Upper lobe of right lung (tissue), 1 donor: Measurements from ENCODE around the gene ABI1. TPM values are rescaled to one million over a fixed set of nuclear protein-coding genes. Genes with fewer than 3 reads are reported as not detected.

Experiments used
- ATAC-seq: fragments of 200-7000 bp; cut with Tn5 transposase; one replicate; pipeline ENCODE4 v1.9.1; 2020; ENCODE audit warnings: mild to moderate bottlenecking, moderate library complexity
- DNase-seq: peaks from one replicate; pipeline ENCODE4 v3.0.0-alpha.2; 2020
- H3K27ac ChIP-seq: fragments of 200-600 bp; one replicate; pipeline ENCODE4 v1.8.0; 2022
- H3K27me3 ChIP-seq: fragments of 200-600 bp; one replicate; pipeline ENCODE4 v1.8.0; 2022; ENCODE audit warnings: mild to moderate bottlenecking
- H3K36me3 ChIP-seq: fragments of 200-600 bp; one replicate; pipeline ENCODE4 v1.8.0; 2022
- H3K4me1 ChIP-seq: fragments of 200-600 bp; one replicate; pipeline ENCODE4 v1.8.0; 2022
- H3K4me3 ChIP-seq: fragments of 200-600 bp; one replicate; pipeline ENCODE4 v1.8.0; 2022; ENCODE audit warnings: mild to moderate bottlenecking
- H3K9me3 ChIP-seq: fragments of 200-600 bp; one replicate; pipeline ENCODE4 v1.8.0; 2022
- CTCF ChIP-seq: fragments of 200-600 bp; IDR thresholded peaks from one replicate; pipeline ENCODE4 v1.8.0; 2022; ENCODE audit warnings: antibody characterized with exemption
- intact Hi-C: fragments of 100-400 bp; cut with DNase I; formaldehyde crosslinking; loops from one replicate; pipeline ENCODE4 v1.11.0; 2022
- total RNA-seq: library from RNA; stranded (reverse); fragmentation: NEBNext Ultra II Directional; extraction: Animal tissue kit (Norgen Biotek cat#: 25700); gene quantifications from one replicate; pipeline ENCODE4 v1.2.1, GENCODE V29; 2021
- donor health status: DM: no; HTN: yes; CAD: no; lungs with severe emphysema.

Gene ABI1
- total RNA-seq, 1 donor from 2014 or later: 52.4 TPM

- no peak overlapping the region for H3K27ac ChIP-seq
- H3K4me1 ChIP-seq: no peaks in the 10 kb centered on the region
- H3K4me3 ChIP-seq: no peak overlapping the region
- H3K27me3 ChIP-seq: no peaks in the 10 kb centered on the region
- TF ChIP-seq CTCF: no peak
- intact Hi-C loops: no loop called here
- H3K9me3 ChIP-seq: no peaks in the 10 kb centered on the region
- H3K36me3 ChIP-seq: peaks cover 11% of the 10 kb centered on the region
- no peak for ATAC-seq
- no peak for DNase-seq
Observed at GRCh38 chr10:26821699-26822570, 38.8 kb downstream of the ABI1 start.

- H3K4me1 ChIP-seq: no peaks in the 10 kb centered on the region
- intact Hi-C loops: no loop called here
- no peak for DNase-seq
- no peak for ATAC-seq
- H3K36me3 ChIP-seq: peaks cover 3% of the 10 kb centered on the region
- H3K4me3 ChIP-seq: no peak overlapping the region
- TF ChIP-seq CTCF: no peak
- H3K9me3 ChIP-seq: no peaks in the 10 kb centered on the region
- no peak overlapping the region for H3K27ac ChIP-seq
- no peaks in the 10 kb centered on the region for H3K27me3 ChIP-seq
Observed at GRCh38 chr10:26815500-26815899, 45.3 kb downstream of the ABI1 start.

- no peak overlapping the region for H3K4me3 ChIP-seq
- intact Hi-C loops: no loop called here
- H3K4me1 ChIP-seq: peaks cover 8% of the 10 kb centered on the region
- H3K36me3 ChIP-seq: peaks cover 3% of the 10 kb centered on the region
- H3K27ac ChIP-seq: no peak overlapping the region
- H3K27me3 ChIP-seq: no peaks in the 10 kb centered on the region
- no peak for TF ChIP-seq CTCF
- DNase-seq (no peak), ATAC-seq (no peak)
- no peaks in the 10 kb centered on the region for H3K9me3 ChIP-seq
Observed at GRCh38 chr10:26810435-26811026, 50.2 kb downstream of the ABI1 start.

GRCh38 chr10:26809973-26810372 is 50.8 kb downstream of the ABI1 start:
- no peak for ATAC-seq
- H3K36me3 ChIP-seq: peaks cover 3% of the 10 kb centered on the region
- no peaks in the 10 kb centered on the region for H3K27me3 ChIP-seq
- no peaks in the 10 kb centered on the region for H3K9me3 ChIP-seq
- peaks cover 12% of the 10 kb centered on the region for H3K4me1 ChIP-seq
- intact Hi-C loops: no loop called here
- no peak overlapping the region for H3K4me3 ChIP-seq
- TF ChIP-seq CTCF: no peak
- no peak for DNase-seq
- no peak overlapping the region for H3K27ac ChIP-seq

GRCh38 chr10:26807532-26807931 is 53.2 kb downstream of the ABI1 start:
- DNase-seq (no peak), ATAC-seq (no peak)
- Histone ChIP-seq H3K36me3 (peaks cover 3% of the 10 kb centered on the region), H3K4me1 (peaks cover 36% of the 10 kb centered on the region), H3K4me3 (no peak overlapping the region), H3K9me3 (no peaks in the 10 kb centered on the region), H3K27ac (no peak overlapping the region), H3K27me3 (no peaks in the 10 kb centered on the region)
- TF ChIP-seq CTCF: no peak
- intact Hi-C loops: no loop called here
